Neural progenitor cell (in vitro differentiated cells): ENCODE data around the gene TBPL1.

Source experiments
- CTCF ChIP-seq: fragments of 200-600 bp; sonication (generic); IDR thresholded peaks from 2 replicates; pipeline ENCODE4 v1.5.1; 2017; ENCODE audit warnings: antibody characterized with exemption, mild to moderate bottlenecking
- EZH2 ChIP-seq: fragments of 200-600 bp; sonication (generic); IDR thresholded peaks from 2 replicates; pipeline ENCODE4 v1.6.1; 2017; ENCODE audit warnings: antibody characterized with exemption, mild to moderate bottlenecking, moderate library complexity

DNA sequence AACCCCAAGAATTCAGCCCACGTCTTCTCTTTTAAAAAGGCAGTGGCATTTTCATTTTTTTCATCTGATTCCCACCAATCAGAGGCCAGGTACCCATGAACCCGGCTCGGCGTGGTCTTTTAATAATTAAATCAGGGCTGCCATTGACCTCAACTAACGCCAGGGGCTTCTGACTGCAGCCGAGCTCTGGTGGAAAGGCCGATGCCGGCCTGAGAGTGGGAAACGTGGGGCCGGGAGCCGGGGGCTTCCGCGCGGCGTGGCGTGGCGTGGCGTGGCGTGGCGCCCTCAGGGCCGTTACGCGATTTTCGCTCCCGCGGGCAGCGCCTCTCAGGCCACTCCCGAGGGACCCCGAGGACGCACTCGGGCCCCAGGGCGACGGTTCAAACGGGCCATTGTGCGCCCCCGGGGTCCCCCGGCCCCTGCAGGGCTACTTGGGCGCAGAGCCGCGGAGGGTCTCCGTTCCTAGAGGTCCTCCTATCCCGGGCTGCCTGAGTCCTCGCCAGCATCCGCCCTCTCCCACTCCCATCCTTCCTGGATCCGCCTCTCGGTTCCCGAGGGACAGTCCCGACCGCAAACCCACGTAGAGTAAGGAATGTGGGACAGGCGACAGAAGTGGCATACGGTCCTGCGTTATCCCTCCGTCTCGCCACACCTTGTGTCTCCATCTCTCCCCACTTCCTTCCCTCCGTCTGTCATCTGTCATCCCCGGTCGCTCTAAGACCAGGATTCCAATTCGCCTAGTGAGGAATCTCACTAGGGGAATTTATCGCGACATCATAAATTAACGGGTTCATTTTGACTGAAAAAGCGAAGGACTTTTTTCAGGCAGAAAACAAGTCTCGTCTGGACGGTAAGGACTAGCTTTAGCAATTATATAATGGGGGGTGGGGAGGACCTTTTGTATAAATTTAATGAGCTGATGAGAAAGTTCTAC is 876 bp upstream of the TBPL1 start:
- TF ChIP-seq CTCF (peak; percentile 42), EZH2 (no peak)
